Measurements from ENCODE around the gene BRD3OS.

BRD3OS gene

DNA sequence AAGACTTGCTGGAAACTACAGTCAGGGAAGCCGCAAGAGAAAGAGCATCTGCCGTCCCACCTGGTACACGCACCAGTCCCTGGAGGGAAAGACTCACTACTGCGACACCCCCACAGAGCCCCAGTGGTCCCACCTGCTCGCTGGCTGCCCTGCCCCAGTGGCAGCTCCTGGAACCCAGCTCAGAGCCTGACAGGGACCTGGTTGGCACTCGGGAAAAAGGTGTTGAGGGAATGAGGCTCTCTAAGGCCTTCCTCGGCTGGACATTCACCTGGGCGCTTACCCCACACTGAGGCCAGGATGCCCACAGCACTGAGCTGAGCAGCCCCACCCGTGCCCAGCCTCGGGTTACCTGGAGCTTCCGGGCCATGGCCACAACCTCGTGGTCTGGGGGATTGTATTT is 19.7 kb downstream of the BRD3OS start:
- no peak for DNase-seq (ENCODE audit: low read depth)
- TF ChIP-seq CTCF (IDR thresholded peaks at IDR 0.05; ENCODE audit: insufficient read depth, low read depth, low read length, missing control alignments): no peak
- H3K4me3 ChIP-seq (ENCODE audit: low read length): no peak overlapping the region

DNA sequence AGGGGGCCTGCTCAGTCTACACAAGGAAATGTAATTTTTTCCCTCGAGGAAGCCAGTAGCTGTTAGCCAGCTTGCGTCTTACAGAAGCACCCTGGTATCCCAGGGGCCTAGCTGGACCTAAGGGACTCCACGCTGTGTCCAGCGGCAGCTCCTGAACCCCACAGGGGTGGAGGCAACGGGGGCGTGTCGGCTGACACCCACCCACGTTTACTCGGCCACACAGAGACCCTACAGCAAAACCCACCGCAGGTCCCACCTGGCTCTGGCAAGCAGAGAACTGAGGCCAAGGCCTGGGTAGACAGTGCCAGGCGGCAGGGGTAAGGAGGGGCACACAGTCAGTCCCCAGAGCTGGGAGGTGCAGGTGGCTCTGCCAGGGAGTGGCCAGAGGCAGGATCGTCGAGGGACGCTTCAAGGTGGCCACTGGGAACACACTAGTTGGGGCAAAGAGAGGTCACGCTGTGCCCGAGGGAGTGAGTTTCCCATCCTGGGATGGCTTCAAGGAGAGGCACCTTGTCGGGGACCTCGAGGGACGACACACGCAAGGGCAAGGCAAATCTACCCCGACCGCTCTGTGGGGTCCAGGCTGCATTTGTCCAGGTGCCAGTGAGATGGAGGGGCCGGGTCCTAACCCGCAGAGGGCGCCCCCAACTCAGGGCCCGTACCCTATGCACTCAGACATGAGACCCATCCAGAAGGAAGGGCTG is 20.7 kb downstream of the BRD3OS start:
- TF ChIP-seq CTCF (IDR thresholded peaks at IDR 0.05; ENCODE audit: insufficient read depth, low read depth, low read length, missing control alignments): no peak
- no peak for DNase-seq (ENCODE audit: low read depth)
- no peak overlapping the region for H3K4me3 ChIP-seq (ENCODE audit: low read length)

DNA sequence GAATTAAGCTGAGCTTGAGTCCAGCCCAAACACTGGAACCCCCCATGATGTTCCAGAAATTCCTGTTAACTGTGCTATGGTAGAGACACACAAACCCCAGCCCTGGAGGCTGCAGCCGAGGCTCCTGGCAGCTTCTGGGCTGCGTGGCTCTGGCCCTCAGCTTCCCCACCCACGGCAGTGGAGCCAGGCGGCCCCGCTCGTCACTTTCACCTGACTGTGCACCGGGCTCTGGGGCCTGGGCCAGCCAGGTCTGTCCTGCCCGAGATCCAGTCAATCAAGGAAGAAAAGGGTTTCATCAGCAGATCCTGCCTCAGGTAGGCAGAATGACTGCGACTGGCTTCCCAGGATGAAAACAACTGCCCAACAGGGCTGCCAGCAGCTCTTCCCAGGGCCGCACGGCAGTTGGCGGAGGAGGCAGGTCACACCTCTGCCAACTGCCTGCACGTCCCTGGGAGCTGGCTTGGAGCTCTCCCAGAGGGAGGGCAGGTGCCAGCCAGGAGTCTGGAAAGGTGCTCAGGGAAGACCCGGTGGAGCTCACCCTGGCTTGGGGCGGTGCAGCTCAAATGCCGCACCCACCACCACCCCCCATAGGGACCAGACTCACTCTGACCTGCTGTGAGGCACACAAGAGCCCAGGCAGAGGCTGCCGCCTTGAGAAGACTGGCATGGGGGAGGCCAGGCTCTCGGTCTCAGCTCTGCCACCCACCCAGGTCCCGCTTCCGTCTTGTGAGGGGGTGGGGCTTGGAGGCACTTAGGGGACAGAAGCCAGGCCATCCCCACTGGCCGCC is 21.8 kb downstream of the BRD3OS start:
- no peak overlapping the region for H3K4me3 ChIP-seq (ENCODE audit: low read length)
- DNase-seq (ENCODE audit: low read depth): no peak
- TF ChIP-seq CTCF (IDR thresholded peaks at IDR 0.05; ENCODE audit: insufficient read depth, low read depth, low read length, missing control alignments): no peak

GRCh38 chr9:134047868-134048581 is 22.7 kb downstream of the BRD3OS start:
- no peak overlapping the region for H3K4me3 ChIP-seq (ENCODE audit: low read length)
- no peak for DNase-seq (ENCODE audit: low read depth)
- no peak for TF ChIP-seq CTCF (IDR thresholded peaks at IDR 0.05; ENCODE audit: insufficient read depth, low read depth, low read length, missing control alignments)

GRCh38 chr9:134048582-134048968 is 23.3 kb downstream of the BRD3OS start:
- no peak for DNase-seq (ENCODE audit: low read depth)
- no peak for TF ChIP-seq CTCF (IDR thresholded peaks at IDR 0.05; ENCODE audit: insufficient read depth, low read depth, low read length, missing control alignments)
- H3K4me3 ChIP-seq (ENCODE audit: low read length): no peak overlapping the region

DNA sequence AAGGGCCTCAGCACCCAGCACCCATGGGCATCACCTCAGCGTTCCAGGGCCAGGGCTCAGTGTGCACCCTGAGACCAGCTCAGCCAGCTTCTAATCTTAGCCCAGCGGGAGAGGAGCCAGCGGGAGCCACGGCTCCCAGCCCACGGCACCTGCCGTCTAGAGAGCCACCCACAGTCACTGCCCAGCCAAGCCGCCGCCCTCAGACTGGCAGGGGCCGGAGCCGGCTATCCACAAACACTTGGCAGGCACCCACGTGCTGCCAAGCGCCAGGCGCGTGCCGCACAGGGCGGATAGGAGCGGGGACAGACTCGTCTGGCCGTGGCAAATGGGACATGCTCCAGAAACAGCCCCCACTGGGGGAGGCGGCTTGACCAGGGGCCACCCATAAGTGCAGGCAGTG is 24.0 kb downstream of the BRD3OS start:
- TF ChIP-seq CTCF (IDR thresholded peaks at IDR 0.05; ENCODE audit: insufficient read depth, low read depth, low read length, missing control alignments): no peak
- no peak for DNase-seq (ENCODE audit: low read depth)
- no peak overlapping the region for H3K4me3 ChIP-seq (ENCODE audit: low read length)

All from epithelial cell of esophagus (primary cell).